A549 (cell line): ENCODE data around the gene EAF1. TPM values are rescaled to one million over a fixed set of nuclear protein-coding genes. Genes with fewer than 3 reads are reported as not detected.
"Not testable (repeated sequence)": the region's sequence is repeated elsewhere in the genome, so short reads cannot be mapped to it uniquely, and the experiment has no call there.

Experiments used
- ATAC-seq, 2 experiments: fragments of 200-7000 bp in 1 of 2; fragments of >200 bp in 1 of 2; cut with Nextera tagmentation in 1 of 2; cut with Tn5 transposase in 1 of 2; 3 replicates each; pipeline versions ENCODE4 v1.8.0 to v1.9.1; 2018 to 2020; ENCODE audit warnings: mild to moderate bottlenecking in 1 of 2, moderate library complexity in 1 of 2
- CTCF ChIA-PET: fragments of 300-600 bp; sonication (Branson Sonifier 250); formaldehyde crosslinking; extraction: SDS; loops from one replicate; lab custom pipeline; 2021; ENCODE audit warnings: antibody characterized with exemption, inconsistent platforms; lab: Yijun Ruan, JAX
- POLR2A ChIA-PET: fragments of 350-600 bp; formaldehyde crosslinking; extraction: SDS; loops from one replicate; lab custom pipeline; 2021; ENCODE audit warnings: antibody characterized with exemption, inconsistent platforms; lab: Yijun Ruan, JAX
- DNase-seq, 2 experiments: peaks; one replicate each; pipeline versions ENCODE4 v3.0.0 to v3.0.0-alpha.2; 2011 to 2016; ENCODE audit warnings: low read depth in 1 of 2, low spot score in 1 of 2
- FAIRE-seq: peaks from 2 replicates; lab custom pipeline; 2011; peaks lifted over from hg19 to GRCh38; lab: Jason Lieb, UNC
- H3K27ac ChIP-seq, 2 experiments: fragments of >200 bp; sonication (Bioruptor Twin); formaldehyde crosslinking; 3 replicates each; pipeline ENCODE4 v1.5.1; 2016 to 2017
- H3K4me1 ChIP-seq: fragments of >200 bp; sonication (Bioruptor Twin); formaldehyde crosslinking; 3 replicates; pipeline ENCODE4 v1.6.1; 2016
- H3K4me2 ChIP-seq: fragments of >200 bp; sonication (Bioruptor Twin); formaldehyde crosslinking; 3 replicates; pipeline ENCODE4 v1.6.1; 2016
- H3K4me3 ChIP-seq: fragments of >200 bp; sonication (Bioruptor Twin); formaldehyde crosslinking; 3 replicates; pipeline ENCODE4 v1.5.1; 2016
- H3K9me3 ChIP-seq: fragments of >200 bp; sonication (Bioruptor Twin); formaldehyde crosslinking; 3 replicates; pipeline ENCODE4 v1.6.1; 2016
- BCL3 ChIP-seq: fragments of >200 bp; sonication (Bioruptor Twin); formaldehyde crosslinking; IDR thresholded peaks from 3 replicates; pipeline ENCODE4 v1.6.1; 2016
- BHLHE40 ChIP-seq: IDR thresholded peaks from 2 replicates; pipeline ENCODE4 v1.6.1; 2012; ENCODE audit warnings: low read depth, low read length, inconsistent platforms
- CBX2 ChIP-seq: fragments of 200-600 bp; sonication (generic); IDR thresholded peaks from 2 replicates; pipeline ENCODE4 v1.6.1; 2016; ENCODE audit warnings: low read depth, mild to moderate bottlenecking, borderline replicate concordance
- CBX8 ChIP-seq: fragments of 200-600 bp; sonication (generic); IDR thresholded peaks from 2 replicates; pipeline ENCODE4 v1.6.1; 2016
- CEBPB ChIP-seq, 2 experiments: fragments of >200 bp in 1 of 2; sonication (Bioruptor Twin) in 1 of 2; formaldehyde crosslinking in 1 of 2; IDR thresholded peaks; 2 replicates each; pipeline ENCODE4 v1.6.1; 2012 to 2016
- CHD4 ChIP-seq: fragments of 200-600 bp; sonication (generic); IDR thresholded peaks from 2 replicates; pipeline ENCODE4 v1.6.1; 2016; ENCODE audit warnings: antibody characterized with exemption, mild to moderate bottlenecking, borderline replicate concordance
- EHMT2 ChIP-seq: fragments of 200-600 bp; sonication (generic); IDR thresholded peaks from 2 replicates; pipeline ENCODE4 v1.6.1; 2016; ENCODE audit warnings: antibody characterized with exemption, low read depth, mild to moderate bottlenecking, moderate library complexity
- HDAC2 ChIP-seq: fragments of 200-600 bp; sonication (generic); IDR thresholded peaks from 2 replicates; pipeline ENCODE4 v1.6.1; 2016
- JUN ChIP-seq, 2 experiments: fragments of >200 bp; sonication (Bioruptor Twin); formaldehyde crosslinking; IDR thresholded peaks; 2 replicates in 1 of 2; 3 replicates in 1 of 2; pipeline ENCODE4 v1.6.1; 2016 to 2017
- MAFK ChIP-seq: fragments of 450-650 bp; IDR thresholded peaks from 2 replicates; pipeline ENCODE4 v1.6.1; 2014; ENCODE audit not compliant: partially characterized antibody
- NFE2L2 ChIP-seq: fragments of 150-350 bp; conservative IDR thresholded peaks from 2 replicates; pipeline ENCODE4 v1.6.1; 2014; ENCODE audit warnings: low read length
- NPAS2 ChIP-seq: fragments of 250-450 bp; sonication (Bioruptor Pico); IDR thresholded peaks from 2 replicates; pipeline ENCODE4 v1.8.0; 2022; ENCODE audit warnings: mild to moderate bottlenecking, moderate library complexity, borderline replicate concordance
- NR3C1 ChIP-seq: fragments of >200 bp; sonication (Bioruptor Twin); formaldehyde crosslinking; IDR thresholded peaks from 3 replicates; pipeline ENCODE4 v1.6.1; 2017
- PHF8 ChIP-seq: fragments of 200-600 bp; sonication (generic); IDR thresholded peaks from 2 replicates; pipeline ENCODE4 v1.6.1; 2016; ENCODE audit warnings: low read depth, mild to moderate bottlenecking, antibody characterized with exemption, moderate library complexity, borderline replicate concordance
- RAD21 ChIP-seq, 2 experiments: fragments of >200 bp in 1 of 2; sonication (Bioruptor Twin) in 1 of 2; formaldehyde crosslinking in 1 of 2; IDR thresholded peaks in 1 of 2; conservative IDR thresholded peaks in 1 of 2; 2 replicates in 1 of 2; 3 replicates in 1 of 2; pipeline ENCODE4 v1.6.1; 2012 to 2018; ENCODE audit warnings: inconsistent platforms in 1 of 2
- SMC3 ChIP-seq: fragments of >200 bp; sonication (Bioruptor Twin); formaldehyde crosslinking; IDR thresholded peaks from 3 replicates; pipeline ENCODE4 v1.6.1; 2018; ENCODE audit warnings: inconsistent platforms
- TFCP2L1 ChIP-seq: fragments of 250-450 bp; sonication (Bioruptor Pico); IDR thresholded peaks from 2 replicates; pipeline ENCODE4 v1.5.0; 2021; ENCODE audit warnings: mild to moderate bottlenecking
- TP53 ChIP-seq: fragments of 250-450 bp; sonication (Bioruptor Pico); IDR thresholded peaks from 2 replicates; pipeline ENCODE4 v1.5.0; 2021; ENCODE audit warnings: mild to moderate bottlenecking, moderate library complexity
- USF2 ChIP-seq: fragments of 450-650 bp; IDR thresholded peaks from 2 replicates; pipeline ENCODE4 v1.6.1; 2014; ENCODE audit warnings: antibody characterized with exemption
- ZNF302 ChIP-seq: fragments of 250-450 bp; sonication (Bioruptor Pico); IDR thresholded peaks from 2 replicates; pipeline ENCODE4 v1.9.0; 2021; ENCODE audit warnings: inconsistent platforms, mild to moderate bottlenecking, moderate library complexity
- WGBS: methylation state at CpG from one replicate; pipeline ENCODE4 v1.1.6; 2017; ENCODE audit errors: missing lambda C conversion rate; 5-methylcytosine and 5-hydroxymethylcytosine counted together
- polyA plus RNA-seq, 4 experiments: library from polyadenylated mRNA; depleted of rRNA in 3 of 4; stranded (reverse); fragments of >200 nt; fragmentation: RNase III in 1 of 4; extraction: RNeasy Plus Mini Kit Qiagen cat#74134 plus additional on column Dnase treatment in 1 of 4; gene quantifications; 2 replicates in 3 of 4; 3 replicates in 1 of 4; pipeline ENCODE4 v1.2.3, GENCODE V29; 2011 to 2017
- TF ChIP-seq, protein P1 (sequence below): IDR thresholded peaks from 2 replicates; pipeline ENCODE4 v1.6.1; 2012
- TF ChIP-seq, protein P2 (sequence below): fragments of 250-450 bp; sonication (Bioruptor Pico); IDR thresholded peaks from 2 replicates; pipeline ENCODE4 v1.5.0; 2020; ENCODE audit warnings: low read depth, mild to moderate bottlenecking, moderate library complexity
- TF ChIP-seq, protein P3 (sequence below): IDR thresholded peaks from 2 replicates; pipeline ENCODE4 v1.6.1; 2012

EAF1 gene
- polyA plus RNA-seq, 2 of the 4 experiments (the other 2 are of a cell fraction) = 13.9 to 20.7 TPM

DNA sequence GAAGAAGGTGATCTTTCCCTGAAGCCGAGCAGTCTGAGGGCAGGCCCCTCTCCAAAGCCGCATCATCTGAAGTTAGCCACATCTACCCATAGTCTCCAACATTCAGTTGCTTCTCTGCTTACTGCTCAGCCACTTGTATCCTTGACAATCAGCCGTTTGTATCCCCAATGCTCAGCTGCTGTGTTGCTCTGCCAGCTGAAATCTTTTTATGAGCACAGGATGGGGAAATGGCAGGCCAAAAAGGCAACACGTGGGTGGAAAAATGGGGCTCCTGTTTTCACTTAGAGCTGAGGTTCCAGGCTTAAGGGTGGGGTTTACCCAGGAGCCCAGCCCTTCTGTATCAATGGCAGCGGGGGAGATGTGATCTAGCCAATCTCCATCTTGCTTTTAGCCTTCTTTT, 36.4 kb upstream of the EAF1 start (continued):
- TF ChIP-seq EHMT2 (no peak), HDAC2 (no peak), CHD4 (no peak)
- TF ChIP-seq, all 56 proteins: peak for 0

DNA sequence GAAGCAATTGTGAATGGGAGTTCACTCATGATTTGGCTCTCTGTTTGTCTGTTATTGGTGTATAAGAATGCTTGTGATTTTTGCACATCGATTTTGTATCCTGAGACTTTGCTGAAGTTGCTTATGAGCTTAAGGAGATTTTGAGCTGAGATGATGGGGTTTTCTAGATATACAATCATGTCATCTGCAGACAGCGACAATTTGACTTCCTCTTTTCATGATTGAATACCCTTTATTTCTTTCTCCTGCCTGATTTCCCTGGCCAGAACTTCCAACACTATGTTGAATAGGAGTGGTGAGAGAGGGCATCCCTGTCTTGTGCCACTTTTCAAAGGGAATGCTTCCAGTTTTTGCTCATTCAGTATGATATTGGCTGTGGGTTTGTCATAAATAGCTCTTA, 34.1 kb upstream of the EAF1 start:
- POLR2A ChIA-PET, H3K4me1 ChIP-seq, ATAC-seq, H3K4me2 ChIP-seq, FAIRE-seq, H3K9me3 ChIP-seq, H3K27ac ChIP-seq, DNase-seq, H3K4me3 ChIP-seq, CTCF ChIA-PET: not testable (repeated sequence)
- 46% methylated on average over 2 of the region's 2 CpGs for WGBS

DNA sequence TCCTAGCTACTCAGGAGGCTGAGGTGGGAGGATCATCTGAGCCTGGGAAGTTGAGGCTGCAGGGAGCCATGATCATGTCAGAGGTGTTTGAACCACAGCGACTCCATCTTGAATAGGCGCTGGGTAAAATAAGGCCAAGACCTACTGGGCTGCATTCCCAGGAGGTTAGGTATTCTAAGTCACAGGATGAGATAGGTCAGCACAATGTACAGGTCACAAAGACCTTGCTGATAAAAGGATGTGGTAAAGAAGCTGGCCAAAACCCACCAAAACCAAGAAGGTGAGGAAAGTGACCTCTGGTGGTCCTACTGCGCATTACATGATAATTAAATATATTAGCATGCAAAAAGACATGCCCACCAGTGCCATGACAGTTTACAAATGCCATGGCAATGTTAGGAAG, 28.7 kb upstream of the EAF1 start:
- CTCF ChIA-PET = interaction anchor here (2.8 kb wide), 1 partner anchor 131 kb away, joined by 15 read pairs; no protein-coding TSS in a partner anchor
- H3K9me3 ChIP-seq, POLR2A ChIA-PET, H3K4me2 ChIP-seq, H3K4me1 ChIP-seq, H3K27ac ChIP-seq, FAIRE-seq, H3K4me3 ChIP-seq: not testable (repeated sequence)
- TF ChIP-seq RAD21 (conservative IDR thresholded peaks at IDR 0.05 in 1 of 2, IDR thresholded peaks at IDR 0.05 in 1 of 2) = peak in 1 of 2 experiments; percentile 18; a peak in 1 of 5 replicates
- peak in 1 of 2 experiments; percentile 17 for DNase-seq
- 78% methylated on average over 3 of the region's 3 CpGs for WGBS
- peak in 1 of 2 experiments; percentile 51; a peak in 2 of 6 replicates for ATAC-seq

- FAIRE-seq (no peak), ATAC-seq (no peak), DNase-seq (no peak)
- H3K4me3 ChIP-seq = no peak overlapping the region
- POLR2A ChIA-PET = no interaction called here
- no peaks in the 10 kb centered on the region for H3K9me3 ChIP-seq
- 74% methylated on average over 5 of the region's 5 CpGs for WGBS
- H3K27ac ChIP-seq = no peak overlapping the region
- no peak overlapping the region for H3K4me2 ChIP-seq
- CTCF ChIA-PET = interaction anchor here (1.4 to 2.8 kb wide), 2 partner anchors 21 to 132 kb away, joined by 4 to 15 read pairs; no protein-coding TSS in a partner anchor
- TF ChIP-seq CBX2 = no peak
- no peak for TF ChIP-seq NPAS2
- TF ChIP-seq, protein P1, sequence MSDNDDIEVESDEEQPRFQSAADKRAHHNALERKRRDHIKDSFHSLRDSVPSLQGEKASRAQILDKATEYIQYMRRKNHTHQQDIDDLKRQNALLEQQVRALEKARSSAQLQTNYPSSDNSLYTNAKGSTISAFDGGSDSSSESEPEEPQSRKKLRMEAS = no peak
- no peaks in the 10 kb centered on the region for H3K4me1 ChIP-seq
Observed at GRCh38 chr3:15399970-15400369, 27.4 kb upstream of the EAF1 start.

GRCh38 chr3:15401936-15402335, 25.5 kb upstream of the EAF1 start:
- ATAC-seq (no peak), FAIRE-seq (no peak), DNase-seq (no peak)
- H3K4me3 ChIP-seq = no peak overlapping the region
- POLR2A ChIA-PET = no interaction called here
- H3K9me3 ChIP-seq = no peaks in the 10 kb centered on the region
- 80% methylated on average over 4 of the region's 4 CpGs for WGBS
- no peaks in the 10 kb centered on the region for H3K4me1 ChIP-seq
- no peak overlapping the region for H3K4me2 ChIP-seq
- no peak overlapping the region for H3K27ac ChIP-seq
- no peak for TF ChIP-seq USF2
- TF ChIP-seq, protein P2, sequence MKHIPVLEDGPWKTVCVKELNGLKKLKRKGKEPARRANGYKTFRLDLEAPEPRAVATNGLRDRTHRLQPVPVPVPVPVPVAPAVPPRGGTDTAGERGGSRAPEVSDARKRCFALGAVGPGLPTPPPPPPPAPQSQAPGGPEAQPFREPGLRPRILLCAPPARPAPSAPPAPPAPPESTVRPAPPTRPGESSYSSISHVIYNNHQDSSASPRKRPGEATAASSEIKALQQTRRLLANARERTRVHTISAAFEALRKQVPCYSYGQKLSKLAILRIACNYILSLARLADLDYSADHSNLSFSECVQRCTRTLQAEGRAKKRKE = no peak
- TF ChIP-seq BCL3 = no peak
- no peak for TF ChIP-seq TP53
- TF ChIP-seq PHF8 = no peak
- TF ChIP-seq JUN (IDR thresholded peaks at IDR 0.05) = no peak
- no peak for TF ChIP-seq NFE2L2
- no peak for TF ChIP-seq ZNF302
- TF ChIP-seq CBX8 = no peak
- no peak for TF ChIP-seq MAFK
- no peak for TF ChIP-seq NR3C1
- TF ChIP-seq SMC3 = no peak
- no peak for TF ChIP-seq TFCP2L1 (CRISPR knock-in tag)
- no peak for TF ChIP-seq BHLHE40
- TF ChIP-seq, protein P3, sequence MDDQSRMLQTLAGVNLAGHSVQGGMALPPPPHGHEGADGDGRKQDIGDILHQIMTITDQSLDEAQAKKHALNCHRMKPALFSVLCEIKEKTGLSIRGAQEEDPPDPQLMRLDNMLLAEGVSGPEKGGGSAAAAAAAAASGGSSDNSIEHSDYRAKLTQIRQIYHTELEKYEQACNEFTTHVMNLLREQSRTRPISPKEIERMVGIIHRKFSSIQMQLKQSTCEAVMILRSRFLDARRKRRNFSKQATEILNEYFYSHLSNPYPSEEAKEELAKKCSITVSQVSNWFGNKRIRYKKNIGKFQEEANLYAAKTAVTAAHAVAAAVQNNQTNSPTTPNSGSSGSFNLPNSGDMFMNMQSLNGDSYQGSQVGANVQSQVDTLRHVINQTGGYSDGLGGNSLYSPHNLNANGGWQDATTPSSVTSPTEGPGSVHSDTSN = no peak
- no peak for TF ChIP-seq CEBPB (IDR thresholded peaks at IDR 0.05)
- TF ChIP-seq RAD21 (conservative IDR thresholded peaks at IDR 0.05 in 1 of 2, IDR thresholded peaks at IDR 0.05 in 1 of 2) = no peak
- CTCF ChIA-PET = interaction anchor here (0.7 to 8.5 kb wide), 2 partner anchors 135 to 164 kb away, joined by 3 to 175 read pairs; no protein-coding TSS in a partner anchor
